Islet precursor cell (in vitro differentiated cells): ENCODE results near the gene RDH13.
"Not testable (repeated sequence)": the region's sequence is repeated elsewhere in the genome, so short reads cannot be mapped to it uniquely, and the experiment has no call there.

Experiments used
- DNase-seq: peaks from one replicate; pipeline ENCODE4 v3.0.0-alpha.2; 2018

Gene RDH13

GRCh38 chr19:55075371-55075998 is 12.5 kb upstream of the RDH13 start, which contains the start of gene EPS8L1:
Gene EPS8L1 (plus strand): TSS chr19:55075869. CDS start chr19:55076445, 576 bp downstream.
- DNase-seq = peak; percentile 94

GRCh38 chr19:55071913-55072312 is 9.0 kb upstream of the RDH13 start:
- no peak for DNase-seq

- DNase-seq = peak; percentile 86
Observed at GRCh38 chr19:55071129-55071502, 8.2 kb upstream of the RDH13 start.

GRCh38 chr19:55070466-55071128 is 7.6 kb upstream of the RDH13 start:
- DNase-seq = no peak

- no peak for DNase-seq
Observed at GRCh38 chr19:55069865-55070197, 6.9 kb upstream of the RDH13 start.

- peak; percentile 82 for DNase-seq
Observed at GRCh38 chr19:55068950-55069864, 6.3 kb upstream of the RDH13 start.

GRCh38 chr19:55067869-55068268 is 4.9 kb upstream of the RDH13 start:
- no peak for DNase-seq

- no peak for DNase-seq
Observed at GRCh38 chr19:55066107-55066709, 3.3 kb upstream of the RDH13 start.

- DNase-seq = not testable (repeated sequence)
Observed at GRCh38 chr19:55065516-55065915, 2.6 kb upstream of the RDH13 start.

GRCh38 chr19:55063492-55063843 is 520 bp upstream of the RDH13 start:
- DNase-seq = no peak

- DNase-seq = not testable (repeated sequence)
Observed at GRCh38 chr19:55060287-55060686, 2.7 kb downstream of the RDH13 start.

- no peak for DNase-seq
Observed at GRCh38 chr19:55058781-55059610, 4.0 kb downstream of the RDH13 start.

GRCh38 chr19:55056827-55057226 is 6.1 kb downstream of the RDH13 start:
- DNase-seq = no peak

GRCh38 chr19:55053735-55054134 is 9.2 kb downstream of the RDH13 start:
- DNase-seq = no peak

GRCh38 chr19:55050749-55051532 is 12.0 kb downstream of the RDH13 start:
- DNase-seq = no peak

- no peak for DNase-seq
Observed at GRCh38 chr19:55048446-55048845, 14.5 kb downstream of the RDH13 start.

GRCh38 chr19:55047951-55048350 is 15.0 kb downstream of the RDH13 start:
- no peak for DNase-seq

GRCh38 chr19:55046975-55047622 is 15.8 kb downstream of the RDH13 start:
- DNase-seq = no peak

- no peak for DNase-seq
Observed at GRCh38 chr19:55044771-55045716, 17.9 kb downstream of the RDH13 start.

- DNase-seq = no peak
Observed at GRCh38 chr19:55044286-55044685, 18.7 kb downstream of the RDH13 start.
